Posterior vena cava (tissue), 2 donors: Measurements from ENCODE around the gene EYA2. TPM values are rescaled to one million over a fixed set of nuclear protein-coding genes. Genes with fewer than 3 reads are reported as not detected.

Experiments used
- DNase-seq: peaks from one replicate; pipeline ENCODE4 v3.0.0-alpha.2; 2020; ENCODE audit warnings: low spot score
- intact Hi-C, 2 donors: fragments of 100-400 bp; cut with DNase I; formaldehyde crosslinking; loops; one replicate each; pipeline versions ENCODE4 v1.14.1 to v1.14.2; 2022 to 2023
- total RNA-seq, 2 donors: library from RNA; stranded (reverse); fragmentation: NEBNext Ultra II Directional; extraction: Animal tissue kit (Norgen Biotek cat#: 25700); gene quantifications; one replicate each; pipeline ENCODE4 v1.2.1, GENCODE V29; 2021
- donor health status: DM: yes; HTN: yes; CAD: no.
- donor health status: DM: yes; HTN: yes; CAD: no.

Gene EYA2
- total RNA-seq, 2 donors from 2014 or later: 9.1 to 14.4 TPM

GRCh38 chr20:47113362-47114109, 218.9 kb downstream of the EYA2 start:
- DNase-seq: no peak
- intact Hi-C loops: no loop called here

DNA sequence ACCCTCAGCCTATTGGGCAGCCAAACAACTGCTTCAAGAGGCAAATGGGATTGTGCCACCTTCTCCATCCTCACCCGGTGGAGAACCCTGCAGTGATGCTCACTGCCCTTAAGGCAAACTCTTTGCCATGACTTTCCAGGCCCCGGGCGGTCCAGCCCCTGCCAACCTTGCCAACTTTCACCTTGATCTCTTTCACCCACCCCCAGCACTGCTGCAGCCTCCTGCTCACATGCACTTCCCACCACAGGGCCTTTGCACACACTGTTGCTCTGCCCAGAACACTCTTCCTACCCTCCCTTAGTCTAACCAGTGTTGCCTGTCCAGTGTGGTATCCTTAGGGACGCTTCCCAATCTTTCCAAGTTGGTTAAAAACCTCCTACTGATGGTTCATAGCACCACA, 221.1 kb downstream of the EYA2 start:
- intact Hi-C loops: no loop called here
- no peak for DNase-seq

DNA sequence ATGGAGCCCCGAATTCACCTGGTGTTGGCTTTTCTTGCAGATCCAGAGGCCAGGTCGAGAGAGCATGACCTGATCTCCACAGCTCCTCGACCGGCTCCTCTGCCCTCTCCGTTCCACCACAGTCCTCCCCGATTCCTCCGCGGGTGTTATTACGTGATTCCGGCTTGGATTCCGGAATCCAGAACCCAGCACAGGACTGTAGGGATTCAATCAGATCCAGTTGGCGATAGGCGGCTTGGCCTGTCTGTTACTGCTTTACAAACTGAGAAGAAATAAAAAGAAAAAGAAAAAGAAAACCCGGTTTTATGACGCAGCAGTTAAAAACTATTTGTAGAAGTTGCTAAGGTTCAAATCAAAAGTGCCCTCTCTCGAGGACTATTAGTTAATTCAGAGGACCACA, 222.7 kb downstream of the EYA2 start:
- intact Hi-C loops: no loop called here
- DNase-seq: peak; percentile 83

DNA sequence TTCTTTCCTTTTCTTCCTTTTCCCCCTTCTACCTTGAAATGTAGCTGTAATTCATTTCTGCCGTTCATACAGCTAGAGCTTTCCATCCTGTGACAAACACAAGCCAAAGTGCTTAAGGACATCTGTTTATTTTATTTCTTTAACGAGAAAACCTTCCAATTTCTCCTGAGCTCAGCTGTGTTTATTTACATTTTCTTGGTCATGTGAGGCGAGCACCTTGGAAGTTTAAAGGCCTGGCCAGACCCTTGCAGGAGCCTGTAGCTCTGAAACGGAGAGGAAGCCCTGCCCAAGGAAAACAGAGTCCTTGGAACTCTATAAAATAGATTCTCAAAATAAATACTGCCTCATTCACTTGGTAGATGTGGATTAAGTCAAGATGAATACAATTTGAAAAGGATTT, 223.1 kb downstream of the EYA2 start:
- intact Hi-C loops: no loop called here
- no peak for DNase-seq

GRCh38 chr20:47118206-47118605, 223.6 kb downstream of the EYA2 start:
- intact Hi-C loops: no loop called here
- DNase-seq: no peak

- intact Hi-C loops: no loop called here
- DNase-seq: no peak
Measured at GRCh38 chr20:47118641-47119040, 224.0 kb downstream of the EYA2 start.

GRCh38 chr20:47120346-47120936, 225.8 kb downstream of the EYA2 start:
- intact Hi-C loops: no loop called here
- DNase-seq: no peak

- DNase-seq: no peak
- intact Hi-C loops: no loop called here
Measured at GRCh38 chr20:47122560-47122959, 227.9 kb downstream of the EYA2 start.

DNA sequence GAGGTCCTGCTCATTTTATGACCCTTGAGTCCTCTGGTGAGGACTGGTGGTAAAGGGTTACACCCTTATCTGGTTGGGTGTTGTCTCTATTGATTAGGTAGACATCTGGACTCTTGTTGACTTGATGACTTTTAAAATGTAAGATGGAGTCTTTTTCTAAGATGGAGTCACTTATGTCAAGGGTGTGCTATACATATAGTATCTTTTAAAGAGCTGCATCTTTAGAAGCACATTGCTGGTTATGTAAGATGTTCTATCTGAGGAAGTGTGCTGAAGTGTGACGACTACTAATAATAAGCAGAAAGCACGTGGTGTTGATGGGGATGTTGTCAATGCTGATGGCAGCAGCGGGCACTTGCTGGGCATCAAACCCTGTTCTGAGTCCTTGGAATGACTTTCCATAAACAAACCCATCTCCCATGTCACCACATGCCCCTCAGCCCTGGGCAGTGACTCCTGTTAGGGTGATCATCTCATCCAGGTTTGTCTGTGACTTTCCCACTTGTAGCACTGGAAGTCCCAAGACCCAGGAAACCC, 229.6 kb downstream of the EYA2 start:
- no peak for DNase-seq
- intact Hi-C loops: no loop called here

GRCh38 chr20:47125508-47125757, 230.8 kb downstream of the EYA2 start:
- intact Hi-C loops: no loop called here
- no peak for DNase-seq

DNA sequence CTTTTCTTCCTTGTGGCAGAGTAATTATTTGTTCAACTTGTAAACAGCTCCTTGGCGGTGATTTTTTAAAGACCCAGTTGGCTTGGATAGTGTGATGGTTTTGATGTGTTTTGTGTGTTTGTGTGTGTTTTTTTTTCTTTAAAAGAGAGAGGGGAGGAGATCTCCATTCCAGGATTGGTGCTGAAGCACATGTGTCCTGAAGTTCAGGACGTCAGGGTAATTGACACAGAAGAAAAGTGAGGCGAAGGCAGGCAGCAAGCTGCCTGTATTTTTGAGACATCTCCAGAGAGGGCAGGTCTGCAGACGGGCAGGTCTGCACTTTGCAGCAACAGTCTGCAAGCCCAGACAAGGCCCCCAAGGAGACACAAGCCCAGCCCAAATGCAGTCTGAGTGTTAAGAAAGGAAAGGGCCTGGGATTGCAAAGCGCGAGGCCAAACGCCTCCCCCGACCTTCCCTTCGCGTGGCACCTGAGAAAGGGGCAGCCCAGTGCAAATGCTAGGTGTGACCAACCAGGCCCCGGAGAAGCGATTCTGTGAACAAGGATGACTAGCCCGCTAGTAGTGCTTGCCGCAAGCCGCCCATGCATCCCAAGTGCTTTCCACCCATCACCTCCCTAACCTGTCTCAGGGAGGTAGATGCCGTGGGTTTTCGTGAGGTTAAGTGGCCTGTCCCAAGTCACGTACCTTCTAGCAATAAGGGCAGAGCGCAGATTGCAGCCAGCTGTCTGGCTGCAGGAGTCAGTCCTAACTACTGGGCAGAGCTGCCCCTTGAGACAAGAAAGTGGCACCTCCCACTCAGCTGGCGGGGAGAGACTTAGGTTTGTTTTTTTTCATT, 231.3 kb downstream of the EYA2 start:
- intact Hi-C loops: no loop called here
- DNase-seq: no peak

DNA sequence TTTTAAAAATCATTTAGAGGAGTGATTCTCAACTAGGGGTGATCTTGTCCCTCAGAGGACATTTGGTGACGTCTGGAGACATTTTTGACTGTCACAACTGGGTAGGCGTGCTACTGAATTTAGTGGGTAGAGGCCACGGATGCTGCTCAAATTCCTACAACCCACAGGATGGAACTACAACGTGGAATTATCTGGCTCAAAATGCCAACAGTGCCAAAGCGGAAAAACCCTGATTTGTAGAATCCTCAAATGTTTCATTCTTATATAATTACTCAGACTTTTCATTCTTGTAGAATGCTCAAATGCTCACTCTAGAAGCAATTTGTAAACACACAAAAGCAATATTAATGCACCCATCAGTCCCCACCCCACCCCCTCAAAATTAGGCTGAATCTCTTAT, 232.1 kb downstream of the EYA2 start:
- no peak for DNase-seq
- intact Hi-C loops: no loop called here

- no peak for DNase-seq
- intact Hi-C loops: no loop called here
Measured at GRCh38 chr20:47127546-47127945, 232.9 kb downstream of the EYA2 start.

DNA sequence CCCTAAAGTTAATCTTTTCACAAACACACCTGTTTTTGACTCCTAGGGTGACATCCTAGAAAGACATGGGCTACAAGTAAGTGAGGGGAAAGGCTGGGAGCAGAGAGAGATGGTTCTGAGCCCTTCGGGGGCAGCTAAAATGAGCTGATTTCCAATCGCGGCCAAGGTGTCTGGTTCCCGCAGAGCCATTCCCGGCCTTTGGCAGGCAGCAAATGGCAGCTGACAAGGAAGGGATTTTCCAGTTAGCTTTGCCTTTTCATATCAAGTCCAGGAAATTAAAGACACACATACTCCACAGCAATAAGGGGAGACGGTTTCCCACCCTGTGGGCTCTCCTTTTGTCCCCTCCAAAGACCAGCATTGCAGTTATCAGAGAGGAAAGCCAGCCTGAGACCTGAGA, 233.4 kb downstream of the EYA2 start:
- no peak for DNase-seq
- intact Hi-C loops: no loop called here

GRCh38 chr20:47129306-47129705, 234.7 kb downstream of the EYA2 start:
- intact Hi-C loops: no loop called here

DNA sequence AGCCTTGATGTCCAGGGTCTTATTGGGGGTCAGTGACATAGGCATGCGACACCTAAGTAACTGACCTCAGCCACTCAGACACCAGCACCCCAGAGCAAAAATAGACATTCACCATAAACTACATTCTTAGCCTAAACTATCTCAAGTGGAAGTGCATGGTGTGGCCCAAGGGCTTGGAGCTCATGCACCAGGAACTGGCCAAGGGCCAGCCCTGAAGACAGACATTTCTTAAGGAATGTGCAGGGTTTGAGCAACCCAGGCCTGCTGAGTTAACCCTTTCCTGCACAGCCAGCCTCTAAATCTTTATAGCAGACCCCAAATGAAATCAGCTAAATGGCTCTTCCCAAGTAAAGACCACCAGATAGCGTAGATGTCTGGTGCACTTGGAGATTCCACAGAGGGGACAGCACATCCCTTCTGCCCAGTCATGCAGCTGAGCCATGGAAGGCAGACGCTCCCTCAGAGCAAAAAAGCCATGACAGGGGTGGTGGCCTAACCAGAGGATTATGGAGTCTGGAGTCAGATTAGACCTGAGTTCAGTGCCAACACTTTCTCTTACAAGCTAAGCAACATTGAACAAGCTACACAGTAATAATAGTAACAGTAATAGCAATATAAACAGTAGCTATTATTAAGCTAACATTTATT, 239.3 kb downstream of the EYA2 start:
- no peak for DNase-seq
- intact Hi-C loops: no loop called here

More at GRCh38 chr20:47129306-47129705, 234.7 kb downstream of the EYA2 start:
- DNase-seq: peak; percentile 29

DNA sequence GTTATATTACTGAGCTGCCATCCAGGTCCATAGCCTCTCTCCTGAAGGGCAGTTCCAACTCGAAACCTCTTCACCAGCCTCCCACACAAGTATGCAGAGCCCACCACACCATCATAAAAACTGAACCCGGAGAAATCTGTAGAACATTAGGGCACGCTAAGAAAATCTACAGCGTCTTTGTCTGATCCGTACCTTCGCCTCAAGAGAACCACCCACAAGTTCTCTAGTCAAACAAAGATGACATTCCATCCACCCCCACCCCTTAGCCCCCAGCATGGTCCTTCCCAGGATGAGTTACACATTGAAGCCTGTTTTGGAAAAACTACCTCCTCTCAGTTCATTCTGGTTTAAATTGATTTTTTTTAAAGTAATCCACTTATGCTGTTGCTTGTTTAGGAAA, 242.1 kb downstream of the EYA2 start:
- no peak for DNase-seq
- intact Hi-C loops: no loop called here

DNA sequence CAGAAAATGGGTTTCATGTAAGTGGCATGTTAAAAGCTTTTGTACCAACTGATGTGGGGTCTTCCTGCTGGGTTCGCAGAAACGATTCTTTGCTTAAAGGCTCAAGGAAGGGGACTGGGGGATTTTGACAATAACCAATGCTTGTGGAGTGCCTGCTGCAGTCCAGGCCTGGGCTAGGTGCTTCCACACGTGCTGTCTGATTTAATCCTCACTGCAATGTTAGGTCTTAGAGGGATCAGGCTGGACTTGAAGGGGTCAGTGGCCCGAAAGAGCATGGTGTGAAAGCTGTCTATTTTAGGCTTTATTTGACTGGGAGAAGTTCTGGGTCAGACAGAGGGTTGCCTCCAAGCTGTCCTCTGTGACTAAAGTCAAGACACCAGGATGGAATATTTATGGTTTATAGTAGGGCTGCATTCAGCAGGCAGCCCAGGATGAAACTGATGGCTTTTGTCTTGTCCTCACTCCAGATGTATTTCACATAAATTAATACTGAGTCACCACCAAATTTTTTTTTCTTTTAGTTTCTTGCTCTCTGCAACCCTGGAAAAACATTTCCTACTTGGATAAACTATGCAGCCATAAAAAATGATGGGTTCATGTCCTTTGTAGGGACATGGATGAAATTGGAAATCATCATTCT, 242.7 kb downstream of the EYA2 start:
- intact Hi-C loops: no loop called here
- DNase-seq: no peak

- intact Hi-C loops: no loop called here
Measured at GRCh38 chr20:47139934-47140535, 245.4 kb downstream of the EYA2 start.

More at GRCh38 chr20:47139934-47140535, 245.4 kb downstream of the EYA2 start:
- no peak for DNase-seq
